ENCODE measurements around the gene TMEM114.

- TF ChIP-seq EZH2 (IDR thresholded peaks at IDR 0.05) (no peak), POLR2AphosphoS5 (IDR thresholded peaks at IDR 0.05; ENCODE audit: borderline replicate concordance, low read depth, low read length) (peak; percentile 63; the same call in 1 of the 2 replicates), FOXP2 (optimal IDR thresholded peaks at IDR 0.05; ENCODE audit: control extremely low read depth, extremely low read length, insufficient read depth) (no peak)
These were observed 13.9 kb downstream of the TMEM114 start for GRCh38 chr16:8576141-8577004.
